PFSK-1 (cell line): ENCODE data around the gene HMCN2.

Experiments used
- POLR2AphosphoS5 ChIP-seq: IDR thresholded peaks from 2 replicates; pipeline ENCODE4 v1.6.1; 2012; ENCODE audit warnings: low read depth, mild to moderate bottlenecking, control low read depth, low read length, moderate library complexity
- SIN3A ChIP-seq: IDR thresholded peaks from 2 replicates; pipeline ENCODE4 v1.6.1; 2012; ENCODE audit warnings: mild to moderate bottlenecking, low read length, moderate library complexity, borderline replicate concordance; ENCODE audit not compliant: insufficient read depth
- TAF1 ChIP-seq: IDR thresholded peaks from 2 replicates; pipeline ENCODE4 v1.6.1; 2012; ENCODE audit warnings: low read length, control low read depth, borderline replicate concordance; ENCODE audit not compliant: insufficient read depth
- TF ChIP-seq, protein P1 (sequence below), 2 experiments: IDR thresholded peaks; 2 replicates each; pipeline versions ENCODE4 v1.6.1 to v1.8.0; 2011 to 2012; ENCODE audit warnings: low read depth in 2 of 2, low read length in 2 of 2, control low read depth in 1 of 2, inconsistent platforms in 1 of 2, mild to moderate bottlenecking in 1 of 2, moderate library complexity in 1 of 2; ENCODE audit not compliant: insufficient read depth in 1 of 2

DNA sequence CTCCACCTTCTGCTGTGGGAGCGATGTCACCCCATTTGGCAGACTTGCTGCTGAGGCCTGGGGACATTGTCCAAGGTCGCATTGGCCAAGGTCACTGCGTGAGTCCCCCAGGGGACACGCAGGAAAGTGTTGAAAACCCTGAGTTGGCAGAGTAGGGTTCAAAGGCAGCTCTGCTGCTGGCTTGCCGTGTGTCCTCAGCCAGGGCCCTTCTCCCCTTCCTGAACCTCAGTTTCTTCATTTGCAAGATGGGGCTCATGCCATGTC, 193.2 kb downstream of the HMCN2 start:
- TF ChIP-seq, protein P1, sequence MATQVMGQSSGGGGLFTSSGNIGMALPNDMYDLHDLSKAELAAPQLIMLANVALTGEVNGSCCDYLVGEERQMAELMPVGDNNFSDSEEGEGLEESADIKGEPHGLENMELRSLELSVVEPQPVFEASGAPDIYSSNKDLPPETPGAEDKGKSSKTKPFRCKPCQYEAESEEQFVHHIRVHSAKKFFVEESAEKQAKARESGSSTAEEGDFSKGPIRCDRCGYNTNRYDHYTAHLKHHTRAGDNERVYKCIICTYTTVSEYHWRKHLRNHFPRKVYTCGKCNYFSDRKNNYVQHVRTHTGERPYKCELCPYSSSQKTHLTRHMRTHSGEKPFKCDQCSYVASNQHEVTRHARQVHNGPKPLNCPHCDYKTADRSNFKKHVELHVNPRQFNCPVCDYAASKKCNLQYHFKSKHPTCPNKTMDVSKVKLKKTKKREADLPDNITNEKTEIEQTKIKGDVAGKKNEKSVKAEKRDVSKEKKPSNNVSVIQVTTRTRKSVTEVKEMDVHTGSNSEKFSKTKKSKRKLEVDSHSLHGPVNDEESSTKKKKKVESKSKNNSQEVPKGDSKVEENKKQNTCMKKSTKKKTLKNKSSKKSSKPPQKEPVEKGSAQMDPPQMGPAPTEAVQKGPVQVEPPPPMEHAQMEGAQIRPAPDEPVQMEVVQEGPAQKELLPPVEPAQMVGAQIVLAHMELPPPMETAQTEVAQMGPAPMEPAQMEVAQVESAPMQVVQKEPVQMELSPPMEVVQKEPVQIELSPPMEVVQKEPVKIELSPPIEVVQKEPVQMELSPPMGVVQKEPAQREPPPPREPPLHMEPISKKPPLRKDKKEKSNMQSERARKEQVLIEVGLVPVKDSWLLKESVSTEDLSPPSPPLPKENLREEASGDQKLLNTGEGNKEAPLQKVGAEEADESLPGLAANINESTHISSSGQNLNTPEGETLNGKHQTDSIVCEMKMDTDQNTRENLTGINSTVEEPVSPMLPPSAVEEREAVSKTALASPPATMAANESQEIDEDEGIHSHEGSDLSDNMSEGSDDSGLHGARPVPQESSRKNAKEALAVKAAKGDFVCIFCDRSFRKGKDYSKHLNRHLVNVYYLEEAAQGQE (IDR thresholded peaks at IDR 0.05; ENCODE audit: insufficient read depth in 1 of 2, low read depth in 2 of 2, low read length in 2 of 2), result no peak
- TF ChIP-seq POLR2AphosphoS5 (no peak), SIN3A (no peak), TAF1 (no peak)
